Loucy (cell line): Measurements from ENCODE around the gene TBX15.

Source experiments
- CTCF ChIP-seq: fragments of 200-600 bp; sonication (generic); conservative IDR thresholded peaks from 2 replicates; pipeline ENCODE4 v1.5.1; 2014; ENCODE audit warnings: mild to moderate bottlenecking, antibody characterized with exemption, low read length
- EZH2phosphoT487 ChIP-seq: fragments of 200-600 bp; IDR thresholded peaks from 2 replicates; pipeline ENCODE4 v1.6.1; 2018; ENCODE audit warnings: antibody characterized with exemption, mild to moderate bottlenecking, moderate library complexity, borderline replicate concordance

- TF ChIP-seq CTCF (no peak), EZH2phosphoT487 (no peak)
Observed at GRCh38 chr1:118963138-118963455, 25.0 kb downstream of the TBX15 start.
